ENCODE data around the gene CDC42BPA. TPM values are rescaled to one million over a fixed set of nuclear protein-coding genes. Genes with fewer than 3 reads are reported as not detected.
A peak's percentile ranks its signal among the peaks of the same experiment; 100 is the strongest.
"Not testable (repeated sequence)": the region's sequence is repeated elsewhere in the genome, so short reads cannot be mapped to it uniquely, and the experiment has no call there.

The CDC42BPA gene
- polyA plus RNA-seq, 6 donors from 2014 or later = 0.03 to 0.74 (median 0.48) TPM; not detected in 2

DNA sequence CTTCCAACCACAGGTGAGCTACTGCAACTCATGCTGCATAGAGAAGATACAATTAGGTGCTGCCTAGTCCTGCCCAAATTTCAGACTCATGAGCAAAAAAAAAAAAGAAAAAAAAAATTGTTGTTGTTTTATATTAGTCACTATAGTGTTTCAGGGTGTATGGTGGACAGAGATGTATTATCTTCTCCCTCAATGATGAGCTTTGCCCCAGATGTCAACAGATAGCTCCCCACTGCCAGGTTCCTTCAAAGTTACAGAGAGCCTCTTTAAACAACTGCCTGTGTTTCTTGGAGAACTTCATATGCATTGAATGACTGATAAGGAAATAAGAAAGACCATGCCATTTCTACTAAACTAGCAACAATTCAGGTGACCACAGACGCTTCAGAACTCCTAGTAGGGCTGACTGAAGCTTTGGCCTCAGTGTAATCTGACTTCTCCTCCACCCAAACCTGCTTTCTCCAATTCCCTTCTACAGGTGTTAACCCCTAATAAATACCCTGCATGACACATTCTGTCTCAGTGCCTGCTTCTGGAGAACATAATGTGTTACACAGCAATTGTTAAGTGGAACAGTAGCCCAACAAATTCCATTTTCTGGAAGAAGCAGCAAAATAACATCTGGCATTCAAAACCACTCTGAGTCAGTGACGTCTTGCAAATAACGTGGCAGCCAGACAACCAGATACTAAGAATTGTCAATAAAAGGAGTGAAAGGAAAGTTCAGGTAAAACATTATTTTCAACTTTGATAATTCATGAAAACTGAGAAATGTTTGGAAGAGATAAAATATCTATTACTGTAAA is 147.7 kb downstream of the CDC42BPA start:
- ATAC-seq (ENCODE audit: low read depth in 2 of 2) (no peak), DNase-seq (no peak)
- Mint-ChIP-seq H3K4me1 (peaks cover 0 to 5% (median 0%) of the 10 kb centered on the region in 3 donors), H3K27ac (peak overlapping the region in 1 of 6 donors; percentile 14), H3K9me3 (no peaks in the 10 kb centered on the region), H3K27me3 (peaks cover 0 to 6% (median 0%) of the 10 kb centered on the region in 3 donors), H3K4me3 (no peak overlapping the region), H3K36me3 (no peaks in the 10 kb centered on the region)

DNA sequence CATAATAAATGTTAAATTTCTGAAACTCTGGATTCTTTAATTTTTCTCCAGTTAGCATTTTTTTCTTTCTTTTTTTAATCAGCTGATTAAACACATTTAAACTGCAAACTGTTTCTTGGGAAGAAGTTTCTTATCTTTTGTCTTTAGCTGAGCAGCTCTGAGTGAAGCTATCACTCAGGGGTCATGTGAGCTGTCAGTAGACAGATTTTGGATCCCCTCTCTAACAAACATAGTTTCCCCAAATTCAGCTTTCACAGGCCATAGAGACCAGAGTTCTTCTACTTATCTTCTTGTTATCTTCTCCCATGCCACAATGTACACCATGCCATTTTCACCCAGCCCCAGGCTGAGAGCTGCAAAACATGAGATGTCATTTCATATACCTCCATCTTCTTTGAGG is 148.9 kb downstream of the CDC42BPA start:
- Mint-ChIP-seq H3K4me3 (no peak overlapping the region), H3K27ac (no peak overlapping the region), H3K9me3 (no peaks in the 10 kb centered on the region), H3K27me3 (peaks cover 0 to 13% (median 0%) of the 10 kb centered on the region in 3 donors), H3K36me3 (no peaks in the 10 kb centered on the region), H3K4me1 (peaks cover 0 to 5% (median 0%) of the 10 kb centered on the region in 3 donors)
- DNase-seq (no peak), ATAC-seq (ENCODE audit: low read depth in 2 of 2) (no peak)

DNA sequence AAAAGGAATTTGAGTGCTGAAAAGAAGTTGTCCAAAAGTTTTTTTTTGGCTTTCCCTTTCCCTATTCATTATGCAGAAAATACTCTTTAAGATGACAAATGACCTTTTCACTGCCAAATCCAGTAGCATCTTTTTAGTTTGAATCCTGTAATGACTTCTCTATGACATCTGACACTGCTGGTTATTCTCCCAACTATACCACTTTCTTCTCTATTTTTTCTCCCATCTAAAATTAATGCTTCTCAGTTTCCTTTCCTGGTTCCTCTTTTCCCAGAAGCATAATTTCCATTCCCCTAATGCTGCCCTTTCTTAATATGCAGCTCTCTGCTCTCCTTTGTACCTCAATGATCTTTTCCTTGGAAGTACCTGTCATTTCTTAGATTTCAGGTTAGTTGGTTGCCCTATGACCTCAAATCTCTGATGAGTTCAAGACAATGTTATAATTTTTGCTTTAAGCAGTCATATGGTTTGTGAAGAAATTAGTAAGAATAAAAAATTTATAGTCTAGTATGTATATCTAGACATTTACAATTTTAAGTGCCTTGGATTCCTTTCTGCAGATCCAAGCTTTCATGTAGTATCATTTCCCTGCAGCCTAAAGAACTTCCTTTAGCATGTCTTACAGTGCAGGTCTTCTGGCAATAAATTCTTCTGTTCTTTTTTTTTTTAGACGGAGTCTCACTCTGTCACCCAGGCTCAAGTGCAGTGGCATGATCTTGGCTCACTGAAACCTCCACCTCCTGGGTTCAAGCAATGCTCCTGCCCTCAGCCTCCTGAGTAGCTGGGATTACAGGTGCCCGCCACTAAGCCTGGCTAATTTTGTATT is 150.8 kb downstream of the CDC42BPA start:
- no peaks in the 10 kb centered on the region for H3K9me3 Mint-ChIP-seq

DNA sequence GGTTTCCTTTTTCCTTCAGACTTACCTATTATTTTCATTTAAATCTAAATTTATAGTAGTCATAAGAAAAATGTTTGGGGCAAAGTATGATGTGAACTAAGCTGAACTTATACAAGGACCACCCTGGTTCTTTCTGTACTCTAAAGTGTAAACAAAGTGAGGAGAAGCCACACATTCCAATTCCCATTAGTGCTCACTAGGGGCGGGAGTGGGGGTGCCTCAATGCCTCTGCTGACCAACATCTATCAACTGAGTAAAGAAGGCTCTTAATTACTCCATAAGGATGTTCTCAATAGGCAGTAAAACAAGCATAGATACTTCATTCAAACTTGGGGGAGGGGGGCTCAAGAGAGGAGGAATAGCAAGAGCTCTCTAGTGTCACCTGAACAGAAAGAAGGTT is 151.7 kb downstream of the CDC42BPA start:
- H3K9me3 Mint-ChIP-seq = no peaks in the 10 kb centered on the region
- no peaks in the 10 kb centered on the region for H3K36me3 Mint-ChIP-seq
- no peak for DNase-seq
- H3K4me3 Mint-ChIP-seq = no peak overlapping the region
- peaks cover 0 to 5% (median 0%) of the 10 kb centered on the region in 3 donors for H3K4me1 Mint-ChIP-seq
- H3K27me3 Mint-ChIP-seq = peaks cover 0 to 13% (median 4%) of the 10 kb centered on the region in 3 donors
- no peak for ATAC-seq (ENCODE audit: low read depth in 2 of 2)
- peak overlapping the region in 1 of 6 donors; percentile 79 for H3K27ac Mint-ChIP-seq

More for the DNA sequence above, 150.8 kb downstream of the CDC42BPA start:
- H3K27me3 Mint-ChIP-seq = peaks cover 0 to 13% (median 4%) of the 10 kb centered on the region in 3 donors
- no peak overlapping the region for H3K4me3 Mint-ChIP-seq
- peaks cover 0 to 5% (median 0%) of the 10 kb centered on the region in 3 donors for H3K4me1 Mint-ChIP-seq
- H3K27ac Mint-ChIP-seq = peak overlapping the region in 1 of 6 donors; percentile 7
- ATAC-seq (ENCODE audit: low read depth in 2 of 2) (no peak), DNase-seq (no peak)
- no peaks in the 10 kb centered on the region for H3K36me3 Mint-ChIP-seq

DNA sequence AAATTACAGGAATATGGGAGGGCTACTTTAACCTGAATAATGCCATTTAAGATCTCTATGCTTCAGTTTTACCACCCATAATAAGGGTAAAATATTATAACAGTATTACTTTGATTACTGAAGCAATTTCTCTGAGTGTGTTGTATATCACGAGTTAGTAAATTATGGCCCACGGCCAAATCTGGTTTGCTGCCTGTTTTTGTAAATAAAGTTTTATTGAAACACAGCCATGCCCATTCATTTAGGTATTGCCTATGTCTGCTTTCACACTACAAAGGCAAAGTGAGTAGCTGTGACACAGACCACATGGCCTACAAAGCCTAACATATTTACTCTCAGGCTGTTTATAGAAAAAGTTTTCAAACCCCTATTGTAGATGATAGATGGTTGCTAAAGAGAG is 156.8 kb downstream of the CDC42BPA start:
- Mint-ChIP-seq H3K36me3 (no peaks in the 10 kb centered on the region), H3K27ac (no peak overlapping the region), H3K4me3 (no peak overlapping the region), H3K4me1 (no peaks in the 10 kb centered on the region), H3K27me3 (peaks cover 0 to 8% (median 4%) of the 10 kb centered on the region in 3 donors), H3K9me3 (no peaks in the 10 kb centered on the region)
- DNase-seq (no peak), ATAC-seq (ENCODE audit: low read depth in 2 of 2) (no peak)

DNA sequence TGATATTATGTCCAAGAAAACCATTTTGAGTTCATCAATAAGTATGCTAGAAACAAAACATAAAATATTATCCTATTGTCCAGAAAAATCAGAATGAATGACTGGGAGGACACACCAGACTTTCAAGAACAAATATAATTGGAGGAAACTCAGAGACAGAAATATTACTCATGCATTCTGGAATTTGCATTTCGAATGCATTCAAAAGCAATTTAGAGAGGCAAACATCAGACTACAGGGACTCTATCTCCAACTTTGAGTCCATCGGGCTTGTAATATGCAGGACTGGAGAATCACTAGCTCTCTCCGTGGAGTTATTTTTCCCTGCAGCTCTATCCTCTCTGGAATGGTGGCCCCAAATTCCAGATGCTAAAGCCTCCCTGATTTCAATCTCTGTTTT is 161.8 kb downstream of the CDC42BPA start:
- Mint-ChIP-seq H3K4me3 (no peak overlapping the region), H3K27ac (no peak overlapping the region), H3K9me3 (no peaks in the 10 kb centered on the region), H3K4me1 (no peaks in the 10 kb centered on the region), H3K36me3 (no peaks in the 10 kb centered on the region), H3K27me3 (no peaks in the 10 kb centered on the region)
- DNase-seq (no peak), ATAC-seq (ENCODE audit: low read depth in 2 of 2) (no peak)

DNA sequence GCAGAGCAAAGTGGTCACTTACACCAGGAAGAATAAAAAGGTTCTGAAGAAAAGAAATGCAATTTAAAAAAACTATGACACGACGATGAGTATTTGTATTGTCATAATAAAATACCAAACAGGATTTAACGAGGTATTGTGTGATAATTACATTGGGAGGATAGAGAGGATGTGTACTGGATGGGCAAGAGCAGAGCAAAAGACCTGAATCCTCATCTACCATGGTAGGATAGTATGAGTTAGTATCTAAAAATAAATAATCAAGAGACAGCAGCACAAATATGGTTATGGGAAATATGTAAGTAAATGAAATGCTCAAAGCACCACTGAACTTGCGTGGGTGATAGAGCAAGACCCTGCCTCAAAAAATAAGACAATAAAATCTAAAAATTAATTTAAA is 162.6 kb downstream of the CDC42BPA start:
- Mint-ChIP-seq H3K27me3 (no peaks in the 10 kb centered on the region), H3K9me3 (no peaks in the 10 kb centered on the region), H3K36me3 (no peaks in the 10 kb centered on the region), H3K27ac (no peak overlapping the region), H3K4me1 (no peaks in the 10 kb centered on the region), H3K4me3 (no peak overlapping the region)
- ATAC-seq (ENCODE audit: low read depth in 2 of 2) = no peak
- no peak for DNase-seq

DNA sequence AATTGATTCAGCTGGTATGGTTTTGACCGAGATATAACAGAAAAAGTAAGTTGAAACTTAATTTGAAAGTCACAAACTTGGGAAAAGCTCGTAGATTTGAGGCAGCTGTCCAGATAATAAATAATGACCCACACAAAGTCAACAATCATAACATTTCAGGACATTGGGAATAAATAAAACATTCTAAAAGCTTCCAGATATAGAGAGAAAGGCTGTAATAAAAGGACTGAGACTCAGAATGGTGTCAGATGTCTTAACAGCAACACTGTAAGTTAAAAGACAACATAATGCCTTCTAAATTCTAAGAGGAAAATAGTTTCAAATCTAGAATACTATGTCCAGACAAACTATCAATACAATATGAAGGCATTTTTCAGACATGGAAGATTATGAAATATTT is 163.3 kb downstream of the CDC42BPA start:
- no peak for ATAC-seq (ENCODE audit: low read depth in 2 of 2)

DNA sequence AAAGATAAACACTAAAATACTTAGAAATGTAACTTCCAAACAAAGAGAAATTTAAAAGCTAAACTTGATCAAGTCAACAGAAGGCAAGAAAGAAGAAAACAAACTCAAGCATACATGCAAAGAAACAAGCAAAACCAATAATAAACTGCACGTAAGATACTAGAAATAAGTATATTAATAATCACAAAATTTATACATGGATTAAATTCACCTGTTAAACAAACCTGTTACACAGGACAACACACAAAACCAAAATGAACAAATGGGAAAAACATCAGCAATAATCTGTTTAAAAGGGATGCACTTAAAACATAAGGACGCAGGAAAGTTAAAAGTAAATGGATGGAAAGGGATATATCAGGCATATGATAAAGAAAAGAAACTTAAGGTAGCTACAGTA is 165.8 kb downstream of the CDC42BPA start:
- Mint-ChIP-seq H3K27ac (no peak overlapping the region), H3K4me1 (no peaks in the 10 kb centered on the region), H3K9me3 (no peaks in the 10 kb centered on the region), H3K36me3 (no peaks in the 10 kb centered on the region), H3K4me3 (no peak overlapping the region), H3K27me3 (no peaks in the 10 kb centered on the region)
- DNase-seq = no peak
- ATAC-seq (ENCODE audit: low read depth in 2 of 2) = no peak

More for the DNA sequence above, 163.3 kb downstream of the CDC42BPA start:
- no peaks in the 10 kb centered on the region for H3K4me1 Mint-ChIP-seq
- no peaks in the 10 kb centered on the region for H3K9me3 Mint-ChIP-seq
- H3K27ac Mint-ChIP-seq = no peak overlapping the region
- no peaks in the 10 kb centered on the region for H3K27me3 Mint-ChIP-seq
- H3K36me3 Mint-ChIP-seq = no peaks in the 10 kb centered on the region
- no peak for DNase-seq
- H3K4me3 Mint-ChIP-seq = no peak overlapping the region

DNA sequence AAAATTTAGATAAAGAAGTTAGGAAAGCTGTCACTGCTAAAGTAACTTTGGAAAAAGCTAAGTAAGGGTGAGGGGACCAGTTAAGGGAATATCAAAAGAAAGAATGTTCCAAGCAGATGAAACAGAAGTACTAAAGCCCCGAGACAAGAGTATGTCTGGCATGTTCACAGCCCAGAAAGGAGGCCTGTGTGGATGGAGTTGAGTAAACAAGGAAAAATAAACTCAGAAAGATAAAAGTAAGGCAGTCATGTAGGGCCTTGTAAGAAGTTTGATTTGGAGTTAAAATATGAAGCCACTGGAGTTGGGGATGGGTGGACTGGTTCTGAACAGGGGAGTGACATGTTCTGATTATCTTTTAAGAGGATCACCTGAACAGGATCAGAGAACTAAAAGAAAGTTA is 177.9 kb downstream of the CDC42BPA start:
- no peak for ATAC-seq (ENCODE audit: low read depth in 2 of 2)
- Mint-ChIP-seq H3K27me3 (no peaks in the 10 kb centered on the region), H3K4me1 (no peaks in the 10 kb centered on the region), H3K9me3 (no peaks in the 10 kb centered on the region), H3K4me3 (no peak overlapping the region), H3K36me3 (no peaks in the 10 kb centered on the region), H3K27ac (no peak overlapping the region)
- DNase-seq = no peak

DNA sequence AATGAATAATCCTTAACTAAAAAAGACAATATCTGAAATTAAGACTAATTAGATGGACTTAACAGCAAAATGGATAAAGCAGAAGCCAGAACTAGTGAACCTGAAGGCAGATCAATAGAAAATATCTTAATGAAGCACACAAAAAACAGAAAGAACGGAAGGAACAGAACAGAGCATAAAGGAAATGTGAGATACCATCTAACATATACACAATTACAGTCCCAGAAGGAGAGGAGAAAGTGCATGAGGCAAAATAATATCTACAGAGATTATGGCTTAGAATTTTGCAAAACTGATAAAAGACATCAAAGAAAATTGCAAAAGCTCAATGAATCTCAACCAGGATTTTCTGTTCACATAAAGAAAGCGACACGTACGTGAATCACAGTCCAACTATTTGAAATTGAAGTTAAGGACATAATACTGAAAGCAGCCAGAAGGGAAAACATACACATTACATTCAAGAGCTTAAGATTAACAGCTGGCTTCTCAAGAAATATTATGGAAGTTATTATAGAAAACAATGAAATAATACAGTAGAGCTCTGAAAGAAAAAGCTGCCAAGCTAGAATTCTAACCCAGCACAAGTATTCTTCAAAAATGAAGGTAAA is 182.0 kb downstream of the CDC42BPA start:
- no peak for DNase-seq
- Mint-ChIP-seq H3K9me3 (no peaks in the 10 kb centered on the region), H3K4me3 (no peak overlapping the region), H3K27me3 (peaks cover 0 to 11% (median 7%) of the 10 kb centered on the region in 3 donors), H3K4me1 (no peaks in the 10 kb centered on the region), H3K36me3 (no peaks in the 10 kb centered on the region), H3K27ac (no peak overlapping the region)
- ATAC-seq (ENCODE audit: low read depth in 2 of 2) = no peak

DNA sequence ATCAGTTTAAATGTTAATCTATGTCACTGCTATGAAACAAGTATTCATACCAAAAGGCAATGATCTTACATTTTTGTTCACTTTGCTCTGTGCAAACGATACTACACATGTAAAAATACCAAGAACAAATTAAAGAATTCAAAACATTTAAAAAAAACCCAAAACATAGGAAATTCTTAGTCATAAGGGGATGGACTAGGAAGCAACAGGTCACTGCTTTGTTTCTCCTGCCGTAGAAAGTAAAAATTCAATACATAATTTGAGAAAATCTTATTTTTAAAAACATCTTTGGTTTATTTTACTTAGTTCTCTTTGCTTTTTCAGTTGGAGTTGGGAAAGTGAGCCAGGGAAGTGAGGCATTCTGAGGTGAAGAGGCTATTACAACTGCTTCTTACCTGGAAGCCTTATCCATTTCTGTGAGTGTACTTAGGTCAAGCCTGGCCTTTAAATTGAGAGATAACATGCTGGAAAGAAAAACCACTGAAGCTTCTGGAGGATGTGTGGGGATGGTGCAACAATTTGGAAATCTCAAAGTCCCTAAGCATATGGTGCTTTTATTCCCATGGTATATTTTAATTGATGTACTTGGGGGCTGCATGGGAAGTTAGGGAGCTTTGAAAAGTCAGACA is 183.5 kb downstream of the CDC42BPA start:
- ATAC-seq (ENCODE audit: low read depth in 2 of 2) (no peak), DNase-seq (no peak)
- Mint-ChIP-seq H3K27me3 (peaks cover 0 to 11% (median 7%) of the 10 kb centered on the region in 3 donors), H3K9me3 (no peaks in the 10 kb centered on the region), H3K27ac (no peak overlapping the region), H3K36me3 (no peaks in the 10 kb centered on the region), H3K4me3 (no peak overlapping the region), H3K4me1 (no peaks in the 10 kb centered on the region)

DNA sequence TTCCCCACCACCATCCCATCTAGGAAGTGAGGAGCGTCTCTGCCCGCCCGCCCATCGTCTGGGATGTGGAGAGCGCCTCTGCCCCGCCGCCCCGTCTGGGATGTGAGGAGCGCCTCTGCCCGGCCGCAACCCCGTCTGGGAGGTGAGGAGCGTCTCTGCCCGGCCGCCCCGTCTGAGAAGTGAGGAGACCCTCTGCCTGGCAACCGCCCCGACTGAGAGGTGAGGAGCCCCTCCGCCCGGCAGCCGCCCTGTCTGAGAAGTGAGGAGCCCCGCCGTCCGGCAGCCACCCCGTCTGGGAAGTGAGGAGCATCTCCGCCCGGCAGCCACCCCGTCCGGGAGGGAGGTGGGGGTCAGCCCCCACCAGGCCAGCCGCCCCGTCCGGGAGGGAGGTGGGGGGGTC is 185.6 kb downstream of the CDC42BPA start:
- H3K27ac Mint-ChIP-seq = not testable (repeated sequence)

More for the DNA sequence above, 185.6 kb downstream of the CDC42BPA start:
- not testable (repeated sequence) for H3K4me1 Mint-ChIP-seq; H3K36me3 Mint-ChIP-seq; H3K4me3 Mint-ChIP-seq; DNase-seq; H3K9me3 Mint-ChIP-seq; ATAC-seq (ENCODE audit: low read depth in 2 of 2)
- H3K27me3 Mint-ChIP-seq = peaks cover 0 to 11% (median 7%) of the 10 kb centered on the region in 3 donors

Data from naive B cell (primary cell).